HFF-Myc (cell line): ENCODE measurements around the gene TANGO6.

ENCODE experiments used
- DNase-seq: peaks from one replicate; pipeline ENCODE4 v3.0.0-alpha.2; 2011; ENCODE audit warnings: low read depth; ENCODE audit errors: extremely low read depth
- H3K4me3 ChIP-seq: replicated peaks from 2 replicates; pipeline ENCODE4 v1.5.1; 2011; ENCODE audit warnings: low read depth, mild to moderate bottlenecking, control low read depth, low read length
- CTCF ChIP-seq: IDR thresholded peaks from 2 replicates; pipeline ENCODE4 v1.5.1; 2012; ENCODE audit warnings: mild to moderate bottlenecking, low read depth, low read length, control low read depth; ENCODE audit errors: missing control alignments

Gene TANGO6

DNA sequence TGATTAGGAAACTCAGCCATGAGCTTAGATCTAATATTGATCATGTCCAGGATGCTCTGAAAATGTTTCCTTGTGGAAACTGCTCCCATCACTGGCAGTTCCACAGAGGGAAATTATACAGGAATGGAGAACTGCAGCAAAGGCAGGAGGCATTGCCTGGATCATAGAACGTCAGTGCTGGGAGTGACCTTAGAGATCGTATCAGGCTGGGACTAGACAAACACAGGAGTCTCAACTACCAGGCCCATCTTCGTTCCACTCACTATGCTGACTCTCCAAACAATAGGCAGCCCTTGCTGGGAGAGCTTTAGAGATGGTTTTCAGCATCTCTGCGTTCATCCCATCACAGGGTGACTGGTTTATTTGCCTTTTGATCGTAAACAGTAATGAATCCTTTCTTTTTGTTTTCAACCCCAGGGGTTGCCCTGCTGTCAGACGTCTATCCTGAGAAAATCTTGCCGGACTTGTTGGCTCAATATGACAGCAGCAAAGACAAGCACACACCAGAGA is 130.3 kb downstream of the TANGO6 start:
- no peak for DNase-seq
- no peak for TF ChIP-seq CTCF

GRCh38 chr16:68978303-68978954 is 135.1 kb downstream of the TANGO6 start:
- no peak for DNase-seq
- no peak for TF ChIP-seq CTCF
- no peak overlapping the region for H3K4me3 ChIP-seq

More for the DNA sequence above, 130.3 kb downstream of the TANGO6 start:
- no peak overlapping the region for H3K4me3 ChIP-seq

- DNase-seq, result no peak
- TF ChIP-seq CTCF, result no peak
- H3K4me3 ChIP-seq, result no peak overlapping the region
These were observed 137.5 kb downstream of the TANGO6 start for GRCh38 chr16:68980695-68981315.

DNA sequence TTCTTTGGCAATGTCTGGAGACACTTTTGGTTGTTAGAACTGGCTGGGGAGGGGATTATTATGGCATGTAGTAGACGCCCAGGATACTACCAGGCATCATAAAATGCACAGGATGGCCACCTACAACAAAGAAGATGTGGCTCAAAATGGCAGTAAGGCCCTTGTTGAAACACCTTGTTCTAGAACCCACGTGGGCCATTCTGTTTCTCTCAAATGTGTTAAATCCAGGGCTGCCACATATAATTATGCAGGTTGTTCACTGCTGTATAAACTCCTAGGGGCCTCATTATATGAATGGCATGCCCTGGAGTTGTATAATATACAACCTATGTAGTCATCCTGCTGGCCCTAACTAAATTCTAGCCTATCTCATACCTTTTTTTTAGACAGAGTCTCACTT is 138.6 kb downstream of the TANGO6 start:
- no peak for DNase-seq
- no peak overlapping the region for H3K4me3 ChIP-seq
- TF ChIP-seq CTCF, result no peak

DNA sequence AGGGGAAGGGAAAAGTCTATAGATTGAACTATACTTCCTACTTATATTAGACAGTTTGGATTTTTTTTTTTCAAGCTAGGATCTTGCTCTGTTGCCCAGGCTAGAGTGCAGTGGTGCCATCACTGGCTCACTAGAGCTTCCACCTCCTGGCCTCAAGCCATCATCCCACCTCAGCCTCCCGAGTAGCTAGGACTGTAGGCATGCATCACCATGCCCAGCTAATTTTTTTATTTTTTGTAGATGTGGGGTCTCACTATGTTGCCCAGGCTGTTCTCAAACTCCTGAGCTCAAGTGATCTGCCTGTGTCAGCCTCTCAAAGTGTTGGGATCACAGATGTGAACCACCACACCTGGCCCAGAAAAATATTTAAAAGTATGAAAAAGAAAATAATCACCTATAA is 141.1 kb downstream of the TANGO6 start:
- TF ChIP-seq CTCF, result no peak
- H3K4me3 ChIP-seq, result no peak overlapping the region
- DNase-seq, result no peak

- no peak for DNase-seq
- H3K4me3 ChIP-seq, result no peak overlapping the region
- no peak for TF ChIP-seq CTCF
These were observed 141.9 kb downstream of the TANGO6 start for GRCh38 chr16:68985268-68985667.
